ENCODE results near the gene LRRC36.

GRCh38 chr16:67391424-67392300 is 65.0 kb downstream of the LRRC36 start:
- TF ChIP-seq CTCF (conservative IDR thresholded peaks at IDR 0.05) (no peak), EZH2 (IDR thresholded peaks at IDR 0.05; ENCODE audit: low read depth) (no peak)
